PC-3 (cell line): ENCODE results near the gene GSG1L.

Experiments used
- CTCF ChIP-seq: fragments of 300-600 bp; sonication (generic); conservative IDR thresholded peaks from 2 replicates; pipeline ENCODE4 v1.5.1; 2017; ENCODE audit warnings: antibody characterized with exemption, low read depth, mild to moderate bottlenecking, low read length
- EZH2phosphoT487 ChIP-seq: fragments of 300-600 bp; sonication (generic); IDR thresholded peaks from 2 replicates; pipeline ENCODE4 v1.6.1; 2018; ENCODE audit warnings: mild to moderate bottlenecking, antibody characterized with exemption, low read length, borderline replicate concordance

- no peak for TF ChIP-seq CTCF
- no peak for TF ChIP-seq EZH2phosphoT487
These were observed 156.6 kb downstream of the GSG1L start for GRCh38 chr16:27906883-27907282.
